Spleen (tissue), 11 donors: ENCODE results near the gene NDC80. TPM values are rescaled to one million over a fixed set of nuclear protein-coding genes. Genes with fewer than 3 reads are reported as not detected.
A peak's percentile ranks its signal among the peaks of the same experiment; 100 is the strongest.

Experiments
- DNase-seq: peaks from one replicate; pipeline ENCODE4 v3.0.0-alpha.2; 2020
- H3K27ac ChIP-seq, 8 donors: fragments of 200-600 bp; sonication (generic) in 7 of 8; 1 replicate in 4 of 8; 2 replicates in 4 of 8; pipeline versions ENCODE4 v1.5.0 to v1.8.0; 2016 to 2021; ENCODE audit warnings: inconsistent platforms in 4 of 8, mild to moderate bottlenecking in 4 of 8, moderate library complexity in 1 of 8
- H3K27me3 ChIP-seq, 7 donors: fragments of 200-600 bp; sonication (generic) in 6 of 7; replicated peaks in 1 of 7; 1 replicate in 4 of 7; 2 replicates in 3 of 7; pipeline versions ENCODE4 v1.5.0 to v1.8.0; 2016 to 2021; ENCODE audit warnings: inconsistent platforms in 3 of 7, mild to moderate bottlenecking in 1 of 7
- H3K36me3 ChIP-seq, 6 donors: fragments of 200-600 bp; sonication (generic) in 5 of 6; 1 replicate in 4 of 6; 2 replicates in 2 of 6; pipeline versions ENCODE4 v1.5.0 to v1.8.0; 2016 to 2021; ENCODE audit warnings: inconsistent platforms in 2 of 6
- H3K4me1 ChIP-seq, 6 donors: fragments of 200-600 bp; sonication (generic) in 5 of 6; 1 replicate in 3 of 6; 2 replicates in 3 of 6; pipeline versions ENCODE4 v1.5.0 to v1.8.0; 2016 to 2021; ENCODE audit warnings: inconsistent platforms in 3 of 6
- H3K4me3 ChIP-seq, 8 donors: fragments of 200-600 bp; sonication (generic) in 7 of 8; 1 replicate in 4 of 8; 2 replicates in 4 of 8; pipeline versions ENCODE4 v1.5.0 to v1.8.0; 2016 to 2021; ENCODE audit warnings: inconsistent platforms in 4 of 8, mild to moderate bottlenecking in 4 of 8, moderate library complexity in 2 of 8
- H3K9me3 ChIP-seq, 8 donors: fragments of 200-600 bp; sonication (generic) in 7 of 8; 1 replicate in 4 of 8; 2 replicates in 4 of 8; pipeline versions ENCODE4 v1.5.0 to v1.8.0; 2016 to 2021; ENCODE audit warnings: inconsistent platforms in 4 of 8
- CTCF ChIP-seq, 11 experiments: fragments of 200-600 bp in 7 of 11; fragments of 450-650 bp in 4 of 11; sonication (generic) in 4 of 11; IDR thresholded peaks in 8 of 11; conservative IDR thresholded peaks in 3 of 11; 1 replicate in 7 of 11; 2 replicates in 4 of 11; pipeline versions ENCODE4 v1.4.0 to v1.8.0; 2016 to 2021; ENCODE audit warnings: antibody characterized with exemption in 11 of 11, inconsistent platforms in 4 of 11, mild to moderate bottlenecking in 1 of 11
- POLR2A ChIP-seq, 3 donors: fragments of 450-650 bp; IDR thresholded peaks; one replicate each; pipeline ENCODE4 v1.5.1; 2017; ENCODE audit warnings: antibody characterized with exemption in 3 of 3, mild to moderate bottlenecking in 1 of 3
- POLR2AphosphoS5 ChIP-seq, 3 donors: sonication (generic); formaldehyde crosslinking; IDR thresholded peaks; one replicate each; pipeline ENCODE4 v1.5.1; 2017; ENCODE audit warnings: antibody characterized with exemption in 3 of 3
- WGBS, 5 donors: extraction: QIAGEN DNeasy Blood & Tissue Kit in 3 of 5; methylation state at CpG; one replicate each; pipeline versions ENCODE4 v1.1.5 to v1.1.7; 2013 to 2018; 5-methylcytosine and 5-hydroxymethylcytosine counted together
- intact Hi-C: fragments of 100-400 bp; cut with DNase I; formaldehyde crosslinking; loops from one replicate; pipeline ENCODE4 v1.15.0; 2023; ENCODE audit warnings: low total_unique reads
- polyA plus RNA-seq, 3 donors: library from polyadenylated mRNA; stranded (reverse); fragments of 200-250 nt; gene quantifications; one replicate each; pipeline ENCODE4 v1.2.1, GENCODE V29; 2013
- total RNA-seq, 7 donors: library from RNA; depleted of rRNA in 3 of 7; stranded (reverse); fragments of >200 nt in 3 of 7; fragmentation: NEBNext Ultra II Directional in 4 of 7; extraction: Animal tissue kit (Norgen Biotek cat#: 25700) in 4 of 7; gene quantifications; one replicate each; pipeline versions ENCODE4 v1.1.0 to v1.2.1, GENCODE V29; 2016 to 2021
- donor health status: healthy with polysubstance abuse.
- donor health status: DM: no; HTN: no; CAD: no; lungs with moderate emphysema.
- donor health status: DM: no; HTN: no; CAD: no.
- donor health status: Bipolar disorder and iron deficiency.
- donor health status: healthy.
- donor health status: DM: no; HTN: no; CAD: no.
- donor health status: DM: yes; HTN: yes; CAD: no.

The NDC80 gene
- total and polyA plus RNA-seq, 10 donors = 3.4 to 9.0 (median 4.4) TPM

GRCh38 chr18:2651981-2652380, 80.6 kb downstream of the NDC80 start:
- H3K4me3 ChIP-seq = no peak overlapping the region
- H3K27me3 ChIP-seq = no peaks in the 10 kb centered on the region
- peaks cover 4 to 46% (median 17%) of the 10 kb centered on the region in 6 donors for H3K4me1 ChIP-seq
- no peaks in the 10 kb centered on the region for H3K9me3 ChIP-seq
- WGBS, 5 donors = 73 to 94% (median 90%) methylated on average over 1 of the region's 1 CpG
- no peak for DNase-seq
- no peak for TF ChIP-seq POLR2A (IDR thresholded peaks at IDR 0.05)
- TF ChIP-seq CTCF (IDR thresholded peaks at IDR 0.05 in 8 of 11, conservative IDR thresholded peaks at IDR 0.05 in 3 of 11) = no peak
- no peak for TF ChIP-seq POLR2AphosphoS5 (IDR thresholded peaks at IDR 0.05)
- intact Hi-C loops = no loop called here
- no peak overlapping the region for H3K27ac ChIP-seq
- no peaks in the 10 kb centered on the region for H3K36me3 ChIP-seq

GRCh38 chr18:2653467-2653866, 82.1 kb downstream of the NDC80 start:
- Histone ChIP-seq H3K27me3 (no peaks in the 10 kb centered on the region), H3K36me3 (no peaks in the 10 kb centered on the region), H3K4me1 (peaks cover 7 to 57% (median 29%) of the 10 kb centered on the region in 6 donors), H3K9me3 (no peaks in the 10 kb centered on the region), H3K27ac (peak overlapping the region in 7 of 8 donors; percentile 37 to 100 (median 98)), H3K4me3 (peak overlapping the region in 1 of 8 donors; percentile 94)
- intact Hi-C loops = no loop called here
- no peak for DNase-seq
- TF ChIP-seq POLR2A (IDR thresholded peaks at IDR 0.05) = no peak
- peak in 1 of 3 donors; percentile 13 for TF ChIP-seq POLR2AphosphoS5 (IDR thresholded peaks at IDR 0.05)
- WGBS, 5 donors = 44 to 57% (median 56%) methylated on average over 4 of the region's 4 CpGs

GRCh38 chr18:2654169-2654927, 83.0 kb downstream of the NDC80 start:
- 48 to 53% (median 49%) methylated on average over 13 of the region's 13 CpGs for WGBS, 5 donors
- no peaks in the 10 kb centered on the region for H3K9me3 ChIP-seq
- no peaks in the 10 kb centered on the region for H3K27me3 ChIP-seq
- H3K27ac ChIP-seq = peak overlapping the region; percentile 97 to 100 (median 100)
- intact Hi-C loops = no loop called here
- no peak for TF ChIP-seq CTCF (IDR thresholded peaks at IDR 0.05 in 8 of 11, conservative IDR thresholded peaks at IDR 0.05 in 3 of 11)
- no peak for TF ChIP-seq POLR2A (IDR thresholded peaks at IDR 0.05)
- TF ChIP-seq POLR2AphosphoS5 (IDR thresholded peaks at IDR 0.05) = no peak
- no peaks in the 10 kb centered on the region for H3K36me3 ChIP-seq
- H3K4me3 ChIP-seq = peak overlapping the region; percentile 60 to 94 (median 84)
- DNase-seq = no peak
- H3K4me1 ChIP-seq = peaks cover 16 to 66% (median 38%) of the 10 kb centered on the region in 6 donors

GRCh38 chr18:2654928-2655177, 83.5 kb downstream of the NDC80 start:
- TF ChIP-seq POLR2A (IDR thresholded peaks at IDR 0.05) (peak in 1 of 3 donors; percentile 4), POLR2AphosphoS5 (IDR thresholded peaks at IDR 0.05) (no peak), CTCF (IDR thresholded peaks at IDR 0.05 in 8 of 11, conservative IDR thresholded peaks at IDR 0.05 in 3 of 11) (no peak)
- H3K27ac ChIP-seq = peak overlapping the region; percentile 97 to 100 (median 100)
- DNase-seq = peak; percentile 94
- peaks cover 21 to 71% (median 43%) of the 10 kb centered on the region in 6 donors for H3K4me1 ChIP-seq
- intact Hi-C loops = no loop called here
- H3K4me3 ChIP-seq = peak overlapping the region; percentile 60 to 94 (median 84)
- no peaks in the 10 kb centered on the region for H3K36me3 ChIP-seq
- H3K27me3 ChIP-seq = no peaks in the 10 kb centered on the region
- H3K9me3 ChIP-seq = no peaks in the 10 kb centered on the region
- 0 to 1% (median 1%) methylated on average over 5 to 22 of the region's 22 CpGs for WGBS, 5 donors
